H1 (cell line): Measurements from ENCODE around the gene OTOP3. TPM values are rescaled to one million over a fixed set of nuclear protein-coding genes. Genes with fewer than 3 reads are reported as not detected.

Source experiments
- ASH2L ChIP-seq: fragments of 200-600, 300-600 bp; sonication (generic); IDR thresholded peaks from one replicate; pipeline ENCODE4 v1.7.1; 2017; ENCODE audit warnings: low read length
- JUN ChIP-seq: IDR thresholded peaks from 2 replicates; pipeline ENCODE4 v1.6.1; 2011; ENCODE audit warnings: low read depth, mild to moderate bottlenecking, improper control_type of control experiment, low read length
- polyA plus RNA-seq, 7 experiments: library from polyadenylated mRNA; depleted of rRNA in 3 of 7; stranded (reverse) in 5 of 7; unstranded in 2 of 7; fragments of >200 nt in 5 of 7; fragments of 200-250 nt in 2 of 7; gene quantifications; 1 replicate in 5 of 7; 2 replicates in 1 of 7; 4 replicates in 1 of 7; pipeline versions ENCODE4 v1.2.1 to v1.2.3, GENCODE V29; 2011 to 2013; ENCODE audit warnings: missing spikeins in 2 of 7, mixed read lengths in 2 of 7
- total RNA-seq: library from RNA; stranded (reverse); fragmentation: NEBNext Ultra II Directional; extraction: Animal tissue kit (Norgen Biotek cat#: 25700); gene quantifications from 2 replicates; pipeline ENCODE4 v1.2.1, GENCODE V29; 2021

OTOP3 gene
- total and polyA plus RNA-seq, 2 of the 8 experiments (the other 6 are each of a cell fraction or from before 2014, with no cell fraction given) = 0.05 TPM; not detected in 1

DNA sequence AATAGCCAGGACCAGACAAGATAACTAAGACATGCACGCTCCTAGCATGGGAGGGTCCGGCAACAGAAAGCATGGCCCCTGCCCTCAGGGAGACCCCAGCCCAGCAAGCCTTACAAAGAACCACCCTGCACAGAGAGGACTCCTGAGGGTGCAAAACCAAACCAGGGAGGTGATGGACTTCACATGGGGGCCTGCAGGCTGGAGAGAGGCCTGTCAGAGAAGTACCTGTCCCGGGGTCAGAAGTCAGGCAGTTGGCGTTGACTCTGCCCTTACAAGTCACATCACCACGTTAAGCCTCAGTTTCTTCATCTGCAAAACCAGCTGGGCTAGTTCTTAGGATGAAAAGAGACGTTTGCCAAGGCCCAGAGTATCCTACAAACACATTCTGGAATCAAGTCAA lies 6.9 kb upstream of the OTOP3 start (continued):
- TF ChIP-seq ASH2L (no peak), JUN (no peak)
